Measurements from ENCODE around the gene TNFRSF18.
"Not testable (repeated sequence)": the region's sequence is repeated elsewhere in the genome, so short reads cannot be mapped to it uniquely, and the experiment has no call there.

TNFRSF18 gene

GRCh38 chr1:1199141-1199960 is 7.0 kb downstream of the TNFRSF18 start:
- no peak for DNase-seq (ENCODE audit: low spot score)

- no peak for DNase-seq (ENCODE audit: low spot score)
Measured at GRCh38 chr1:1198423-1199140, 7.8 kb downstream of the TNFRSF18 start.

- no peak for DNase-seq (ENCODE audit: low spot score)
Measured at GRCh38 chr1:1197551-1198422, 8.6 kb downstream of the TNFRSF18 start.

- no peak for DNase-seq (ENCODE audit: low spot score)
Measured at GRCh38 chr1:1197188-1197500, 9.2 kb downstream of the TNFRSF18 start.

- no peak for DNase-seq (ENCODE audit: low spot score)
Measured at GRCh38 chr1:1196431-1197187, 9.8 kb downstream of the TNFRSF18 start.

GRCh38 chr1:1195726-1196125 is 10.7 kb downstream of the TNFRSF18 start:
- DNase-seq (ENCODE audit: low spot score) = not testable (repeated sequence)

- DNase-seq (ENCODE audit: low spot score) = no peak
Measured at GRCh38 chr1:1194723-1195122, 11.7 kb downstream of the TNFRSF18 start.

GRCh38 chr1:1191734-1192133 is 14.7 kb downstream of the TNFRSF18 start:
- DNase-seq (ENCODE audit: low spot score) = no peak

GRCh38 chr1:1189111-1189510 is 17.3 kb downstream of the TNFRSF18 start:
- DNase-seq (ENCODE audit: low spot score) = no peak

- DNase-seq (ENCODE audit: low spot score) = no peak
Measured at GRCh38 chr1:1187938-1188337, 18.5 kb downstream of the TNFRSF18 start.

- no peak for DNase-seq (ENCODE audit: low spot score)
Measured at GRCh38 chr1:1185101-1185765, 21.2 kb downstream of the TNFRSF18 start.

GRCh38 chr1:1183833-1184775 is 22.3 kb downstream of the TNFRSF18 start:
- DNase-seq (ENCODE audit: low spot score) = no peak

- DNase-seq (ENCODE audit: low spot score) = no peak
Measured at GRCh38 chr1:1183221-1183747, 23.1 kb downstream of the TNFRSF18 start.

GRCh38 chr1:1182491-1183220 is 23.7 kb downstream of the TNFRSF18 start:
- no peak for DNase-seq (ENCODE audit: low spot score)

GRCh38 chr1:1181938-1182410 is 24.4 kb downstream of the TNFRSF18 start:
- DNase-seq (ENCODE audit: low spot score) = no peak

GRCh38 chr1:1181129-1181937 is 25.1 kb downstream of the TNFRSF18 start:
- no peak for DNase-seq (ENCODE audit: low spot score)

- DNase-seq (ENCODE audit: low spot score) = no peak
Measured at GRCh38 chr1:1179983-1180861, 26.2 kb downstream of the TNFRSF18 start.
